Adipose tissue (tissue), 3 donors: ENCODE measurements around the gene MTF1. TPM values are rescaled to one million over a fixed set of nuclear protein-coding genes. Genes with fewer than 3 reads are reported as not detected.

Experiments
- H3K27ac ChIP-seq: one replicate; pipeline ENCODE4 v1.5.1; 2013; ENCODE audit warnings: low read depth, low read length
- WGBS, 3 donors: extraction: QIAGEN DNeasy Blood & Tissue Kit; methylation state at CpG; one replicate each; pipeline ENCODE4 v1.1.7; 2013; 5-methylcytosine and 5-hydroxymethylcytosine counted together
- polyA plus RNA-seq, 3 donors: library from polyadenylated mRNA; stranded (reverse); fragments of 200-250 nt; gene quantifications; one replicate each; pipeline ENCODE4 v1.2.3, GENCODE V29; 2013
- donor health status: healthy with polysubstance abuse.
- donor health status: Bipolar disorder and iron deficiency.
- donor health status: healthy.

MTF1 gene
- polyA plus RNA-seq, 3 donors, result 2.0 to 4.4 (median 3.9) TPM

DNA sequence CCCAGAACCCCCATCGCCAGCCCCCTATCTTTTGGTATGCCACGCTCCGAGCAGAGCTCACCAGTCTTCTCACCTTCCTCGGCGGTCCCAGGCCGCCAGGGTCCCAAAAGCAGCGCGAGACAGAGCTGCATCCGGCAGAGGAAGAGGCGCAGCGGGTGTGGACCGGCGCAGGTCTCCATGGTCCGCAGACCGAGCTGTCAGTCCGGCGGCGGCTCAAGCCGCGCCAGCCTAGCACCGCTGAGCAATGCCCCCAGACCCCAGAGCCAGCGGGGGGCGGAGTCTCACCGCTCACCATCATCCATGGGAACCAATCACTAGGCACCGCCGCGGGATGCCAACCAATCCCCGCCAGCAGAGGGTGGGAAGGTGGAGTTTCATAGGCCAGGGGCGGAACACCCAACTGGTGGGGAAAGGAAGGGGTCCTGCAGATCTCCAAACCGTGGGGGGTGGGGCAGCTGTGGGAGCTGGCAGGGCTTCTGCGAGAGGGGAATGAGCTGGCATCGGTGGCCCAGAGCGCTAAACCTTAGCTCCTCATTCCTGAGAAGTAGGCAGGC is 94.4 kb downstream of the MTF1 start, which contains the start of gene EPHA10:
EPHA10 (minus strand) TSS at position 233 of the 554 bp plus-strand sequence; CDS start at position 179, 54 bp downstream.
- H3K27ac ChIP-seq, result no peak within 1 kb of the TSS
- WGBS, 3 donors, result 2 to 8% (median 3%) methylated on average over 33 of the region's 33 CpGs

DNA sequence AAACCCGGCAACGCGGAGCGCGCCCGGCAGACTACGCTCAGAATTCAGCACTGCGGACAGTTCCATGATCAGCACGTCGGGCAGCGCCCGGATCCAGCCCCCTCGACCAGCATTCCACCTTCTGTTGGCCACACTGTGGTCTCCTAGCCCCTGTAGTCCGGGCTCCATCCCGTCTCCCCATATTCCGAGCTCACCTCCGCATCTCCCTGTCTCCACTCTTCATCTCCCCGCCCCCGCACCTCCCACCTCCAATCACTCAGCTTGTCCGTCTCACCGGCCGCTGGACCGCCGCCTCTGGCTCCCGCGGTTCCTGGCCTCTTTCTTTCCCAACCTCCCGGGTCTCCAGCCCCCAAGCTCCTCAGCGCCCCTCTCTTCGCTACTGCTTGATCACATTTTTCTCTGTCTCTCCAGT is 95.0 kb downstream of the MTF1 start:
- no peak overlapping the region for H3K27ac ChIP-seq
- 3 to 6% (median 6%) methylated on average over 28 to 29 of the region's 29 CpGs for WGBS, 3 donors

DNA sequence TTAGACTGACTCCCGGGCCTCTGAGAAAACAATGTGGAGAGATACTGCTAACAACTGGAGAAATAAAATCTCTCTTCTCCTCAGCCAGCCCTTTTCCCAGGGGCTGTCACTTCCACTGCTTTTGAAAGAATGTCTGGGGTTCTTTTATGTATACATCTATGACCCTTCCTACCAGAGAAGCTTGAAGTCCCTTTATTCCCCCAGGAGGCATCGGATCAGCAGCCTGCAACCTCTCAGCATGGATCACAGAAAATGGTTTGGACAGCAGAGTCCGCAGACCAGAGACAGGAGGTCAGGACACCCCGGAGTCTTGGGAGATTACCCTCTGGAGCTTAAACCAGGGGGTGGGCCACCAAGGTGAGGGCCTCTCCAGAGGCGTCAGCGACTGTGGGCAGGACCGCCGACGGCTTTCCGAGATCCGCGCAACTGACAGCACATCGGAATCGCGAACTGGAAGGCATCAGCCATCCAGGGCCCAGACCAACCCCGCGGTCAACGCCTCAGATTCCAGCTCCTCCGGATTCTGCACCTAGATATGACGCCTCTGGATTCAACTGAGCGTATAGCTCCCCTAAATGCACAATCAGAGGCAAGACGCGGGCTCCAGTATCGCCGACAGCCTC is 95.5 kb downstream of the MTF1 start:
- H3K27ac ChIP-seq, result no peak overlapping the region
- 25 to 27% (median 26%) methylated on average over 25 of the region's 25 CpGs for WGBS, 3 donors

DNA sequence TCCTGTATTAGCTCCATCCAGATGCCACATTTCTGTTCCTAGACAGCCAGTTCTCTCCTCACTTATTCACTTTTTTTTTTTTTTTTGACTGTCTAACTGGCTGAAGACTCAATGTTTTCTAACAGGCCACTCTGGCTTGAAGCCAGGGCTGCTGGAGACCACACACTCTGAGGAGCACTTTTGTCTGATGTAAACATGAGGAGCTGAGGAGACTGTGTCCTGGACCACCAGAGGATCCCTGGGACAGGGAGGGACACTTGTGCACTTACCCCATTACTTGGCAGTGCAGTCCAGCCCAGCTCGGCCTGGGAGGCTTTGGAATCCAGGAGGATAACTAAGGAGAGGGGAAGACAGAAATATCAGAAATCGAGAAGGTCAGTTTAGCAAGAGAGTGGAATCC is 96.9 kb downstream of the MTF1 start:
- H3K27ac ChIP-seq, result no peak overlapping the region
- 58 to 67% (median 59%) methylated on average over 2 of the region's 2 CpGs for WGBS, 3 donors

DNA sequence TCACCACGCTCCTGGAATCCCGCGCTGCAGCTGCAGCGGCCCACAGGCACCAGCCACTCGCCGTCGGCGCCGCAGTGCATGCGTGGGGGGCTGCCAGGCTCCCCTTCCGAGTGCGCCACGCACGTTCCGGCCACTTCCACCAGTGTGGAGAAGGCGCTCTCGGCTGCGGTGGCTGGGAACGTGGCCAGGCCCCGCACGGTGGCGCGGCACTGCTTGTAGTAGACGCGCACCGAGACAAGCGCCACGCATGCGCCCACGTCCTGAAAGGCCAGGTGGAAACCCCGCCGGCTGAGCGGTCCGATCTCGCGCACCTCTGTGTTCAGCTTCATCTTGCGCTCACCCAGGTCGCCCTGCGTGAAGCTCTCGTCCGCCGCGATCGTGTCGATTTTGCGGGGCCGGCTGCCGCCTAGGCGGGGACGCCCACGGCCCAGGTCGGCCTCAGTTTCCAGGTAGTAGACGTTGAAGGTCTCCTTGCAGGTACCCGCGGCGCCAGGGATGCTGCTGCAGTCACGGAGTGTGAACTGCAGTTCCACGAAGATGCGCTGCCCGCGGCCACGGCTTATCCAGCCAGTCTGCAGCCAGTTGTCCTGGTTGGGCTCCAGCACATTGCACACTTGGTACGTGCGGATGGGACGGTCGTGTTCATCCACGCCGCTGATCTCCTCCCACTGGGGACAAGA is 97.8 kb downstream of the MTF1 start:
- 45 to 55% (median 48%) methylated on average over 68 of the region's 68 CpGs for WGBS, 3 donors
- H3K27ac ChIP-seq, result no peak overlapping the region

Other genes with a start within 250 kb of the MTF1 start
- gene RSPO1, start 224.7 kb downstream of the MTF1 start, polyA plus RNA-seq, result 1 to 10 TPM in 1 of 3 donors, under 1 TPM in 2; 0.07 to 1.5 (median 0.77) TPM
- under 1 TPM; 0.22 to 0.67 (median 0.56) TPM for gene CDCA8, start 167.1 kb downstream of the MTF1 start, polyA plus RNA-seq
- 1 to 10 TPM in 1 of 3 donors, under 1 TPM in 2; 0.04 to 2.0 (median 0.90) TPM for gene EPHA10, start 94.5 kb downstream of the MTF1 start, polyA plus RNA-seq
- gene MANEAL, start 65.7 kb downstream of the MTF1 start, polyA plus RNA-seq, result 1 to 10 TPM in 1 of 3 donors, under 1 TPM in 2; 0.56 to 7.4 (median 0.97) TPM
- gene C1orf122, start 51.8 kb downstream of the MTF1 start, polyA plus RNA-seq, result 10 to 100 TPM; 31.9 to 78.2 (median 62.2) TPM
- 10 to 100 TPM in 1 of 3 donors, 1 to 10 TPM in 2; 7.6 to 18.0 (median 8.7) TPM for gene YRDC, start 51.4 kb downstream of the MTF1 start, polyA plus RNA-seq
- 10 to 100 TPM in 2 of 3 donors, 1 to 10 TPM in 1; 5.1 to 15.0 (median 10.0) TPM for gene INPP5B, start 87.5 kb upstream of the MTF1 start, polyA plus RNA-seq
- 10 to 100 TPM; 15.1 to 28.7 (median 26.7) TPM for gene SF3A3, start 130.4 kb upstream of the MTF1 start, polyA plus RNA-seq
- gene FHL3, start 145.9 kb upstream of the MTF1 start, polyA plus RNA-seq, result 10 to 100 TPM; 11.0 to 16.3 (median 14.1) TPM
- 10 to 100 TPM; 17.3 to 30.4 (median 28.3) TPM for gene UTP11, start 153.1 kb upstream of the MTF1 start, polyA plus RNA-seq
- under 1 TPM in 1 of 3 donors, not detected in 2; 0.07 TPM for gene POU3F1, start 187.2 kb upstream of the MTF1 start, polyA plus RNA-seq